B cell (primary cell): Measurements from ENCODE around the gene ANKS1A. TPM values are rescaled to one million over a fixed set of nuclear protein-coding genes. Genes with fewer than 3 reads are reported as not detected.

Experiments
- ATAC-seq: fragments of 200-7000 bp; cut with Tn5 transposase; one replicate; pipeline ENCODE4 v1.10.0; 2021; ENCODE audit warnings: low read depth, mild to moderate bottlenecking, moderate number of reproducible peaks, moderate library complexity
- CTCF ChIA-PET: fragments of 350-600 bp; sonication (Branson Sonifier 250); formaldehyde crosslinking; loops from one replicate; lab custom pipeline; 2021; ENCODE audit warnings: antibody characterized with exemption, inconsistent platforms; lab: Charles Lee
- POLR2A ChIA-PET: fragments of 350-600 bp; sonication (Branson Sonifier 250); formaldehyde crosslinking; loops from one replicate; lab custom pipeline; 2021; ENCODE audit warnings: antibody characterized with exemption; lab: Charles Lee
- DNase-seq: peaks from one replicate; pipeline ENCODE4 v3.0.0; 2013
- H2AFZ ChIP-seq: 2 replicates; pipeline ENCODE4 v1.6.1; 2012; ENCODE audit warnings: mild to moderate bottlenecking, low read depth, low read length; ENCODE audit not compliant: insufficient read depth, poor library complexity, severe bottlenecking
- H3K27ac ChIP-seq, 2 donors: 1 replicate in 1 of 2; 2 replicates in 1 of 2; pipeline ENCODE4 v1.5.1; 2012 to 2013; ENCODE audit warnings: low read length in 2 of 2, mild to moderate bottlenecking in 2 of 2, moderate library complexity in 1 of 2
- H3K27me3 ChIP-seq, 4 experiments: fragments of 200-600 bp in 1 of 4; sonication (generic) in 1 of 4; replicated peaks in 1 of 4; 1 replicate in 2 of 4; 2 replicates in 2 of 4; pipeline versions ENCODE4 v1.6.1 to v1.7.0; 2013 to 2016; ENCODE audit warnings: low read length in 3 of 4, mild to moderate bottlenecking in 2 of 4, mixed read lengths in 1 of 4, moderate library complexity in 1 of 4; ENCODE audit not compliant: insufficient read depth in 4 of 4, control insufficient read depth in 3 of 4; ENCODE audit errors: control extremely low read depth in 1 of 4
- H3K36me3 ChIP-seq, 2 experiments: replicated peaks in 1 of 2; 1 replicate in 1 of 2; 2 replicates in 1 of 2; pipeline versions ENCODE4 v1.6.1 to v1.7.1; 2013; ENCODE audit warnings: low read length in 1 of 2; ENCODE audit not compliant: insufficient read depth in 2 of 2, control insufficient read depth in 1 of 2; ENCODE audit errors: control extremely low read depth in 1 of 2, extremely low read depth in 1 of 2
- H3K4me1 ChIP-seq, 2 donors: fragments of 200-600 bp in 1 of 2; sonication (generic) in 1 of 2; 1 replicate in 1 of 2; 2 replicates in 1 of 2; pipeline versions ENCODE4 v1.5.1 to v1.6.1; 2013 to 2017; ENCODE audit warnings: low read length in 2 of 2; ENCODE audit not compliant: control insufficient read depth in 2 of 2, insufficient read depth in 2 of 2
- H3K4me2 ChIP-seq: replicated peaks from 2 replicates; pipeline ENCODE3; 2012; ENCODE audit warnings: mild to moderate bottlenecking, low read depth, low read length; ENCODE audit not compliant: poor library complexity, severe bottlenecking
- H3K4me3 ChIP-seq, 5 experiments: fragments of 200-600 bp in 1 of 5; sonication (generic) in 1 of 5; 1 replicate in 3 of 5; 2 replicates in 2 of 5; pipeline versions ENCODE4 v1.5.1 to v1.7.0; 2011 to 2016; ENCODE audit warnings: low read length in 4 of 5, mild to moderate bottlenecking in 4 of 5, low read depth in 2 of 5, control low read depth in 1 of 5, moderate library complexity in 1 of 5; ENCODE audit not compliant: insufficient read depth in 1 of 5; ENCODE audit errors: control extremely low read depth in 1 of 5, extremely low read depth in 1 of 5
- H3K79me2 ChIP-seq: fragments of 200-600 bp; sonication (generic); one replicate; pipeline ENCODE4 v1.6.0; 2016; ENCODE audit warnings: low read length; ENCODE audit not compliant: control insufficient read depth, insufficient read depth
- H3K9ac ChIP-seq: fragments of 200-600 bp; sonication (generic); 2 replicates; pipeline ENCODE4 v1.6.1; 2017; ENCODE audit warnings: mild to moderate bottlenecking, low read length, moderate library complexity
- H3K9me3 ChIP-seq, 3 donors: one replicate each; pipeline versions ENCODE4 v1.6.1 to v1.7.1; 2013; ENCODE audit warnings: low read length in 2 of 3; ENCODE audit not compliant: control insufficient read depth in 2 of 3, insufficient read depth in 1 of 3; ENCODE audit errors: control extremely low read depth in 1 of 3
- H4K20me1 ChIP-seq: 2 replicates; pipeline ENCODE4 v1.6.0; 2012; ENCODE audit warnings: mild to moderate bottlenecking, low read length; ENCODE audit not compliant: insufficient read depth, control insufficient read depth, poor library complexity, severe bottlenecking
- H3K27ac Mint-ChIP-seq: one replicate; pipeline ENCODE4 v1.8.0; 2021; ENCODE audit warnings: mixed read lengths
- H3K27me3 Mint-ChIP-seq: one replicate; pipeline ENCODE4 v1.8.0; 2021; ENCODE audit warnings: mixed read lengths
- H3K4me1 Mint-ChIP-seq: one replicate; pipeline ENCODE4 v1.8.0; 2021; ENCODE audit warnings: mixed read lengths
- H3K4me3 Mint-ChIP-seq: one replicate; pipeline ENCODE4 v1.8.0; 2021; ENCODE audit warnings: mixed read lengths
- H3K9me3 Mint-ChIP-seq: one replicate; pipeline ENCODE4 v1.8.0; 2022; ENCODE audit warnings: mixed read lengths; ENCODE audit not compliant: insufficient read depth
- CTCF ChIP-seq: fragments of 200-600 bp; IDR thresholded peaks from one replicate; pipeline ENCODE4 v1.8.0; 2022; ENCODE audit warnings: antibody characterized with exemption, mild to moderate bottlenecking
- EZH2 ChIP-seq: IDR thresholded peaks from 2 replicates; pipeline ENCODE4 v1.6.1; 2012; ENCODE audit warnings: borderline replicate concordance, low read depth, mild to moderate bottlenecking, moderate library complexity, low read length; ENCODE audit not compliant: insufficient read depth, poor library complexity, severe bottlenecking
- WGBS: methylation state at CpG from one replicate; pipeline ENCODE4 v1.1.5; 2013; ENCODE audit warnings: missing lambda C conversion rate; ENCODE audit not compliant: insufficient coverage; 5-methylcytosine and 5-hydroxymethylcytosine counted together
- intact Hi-C: fragments of 100-400 bp; cut with micrococcal nuclease; formaldehyde crosslinking; loops from one replicate; pipeline ENCODE4 v1.10.0; 2022
- polyA plus RNA-seq: library from polyadenylated mRNA; depleted of rRNA; stranded (reverse); fragments of >200 nt; gene quantifications from 2 replicates; pipeline ENCODE4 v1.2.3, GENCODE V29; 2012
- total RNA-seq, 2 donors: library from RNA; stranded (reverse); fragments of 120-200 nt in 1 of 2; gene quantifications; 1 replicate in 1 of 2; 2 replicates in 1 of 2; pipeline versions ENCODE4 v1.2.3 to v1.2.4, GENCODE V29; 2013 to 2022

Gene ANKS1A
- total and polyA plus RNA-seq, 2 donors (not counting 1 experiment from before 2014, with no cell fraction given) = 3.4 to 19.7 TPM

DNA sequence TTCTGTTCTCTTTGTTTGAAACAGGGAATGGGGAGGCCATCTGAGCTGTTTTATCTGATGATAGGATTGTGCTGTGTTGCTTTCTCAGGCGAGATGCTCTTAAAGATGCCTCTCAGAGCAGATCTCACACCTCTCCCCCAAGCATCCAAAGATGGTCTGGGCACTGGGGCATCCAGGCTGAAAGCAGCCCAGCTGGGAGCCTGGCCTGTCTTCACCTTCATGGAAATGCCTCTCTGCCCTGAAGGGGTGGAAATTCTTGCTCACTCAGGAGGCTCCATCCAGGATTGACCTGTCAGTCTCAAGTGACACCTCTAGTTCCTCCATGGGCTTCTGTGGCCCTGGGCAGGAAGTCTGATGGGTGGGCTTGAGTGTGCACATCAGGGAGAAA, 165.7 kb downstream of the ANKS1A start:
- Histone ChIP-seq H3K4me1 (peaks cover 0 to 8% of the 10 kb centered on the region in 2 donors), H3K79me2 (no peaks in the 10 kb centered on the region), H3K36me3 (peaks cover 0 to 4% of the 10 kb centered on the region in 2 experiments), H3K27me3 (no peaks in the 10 kb centered on the region), H3K27ac (no peak overlapping the region), H4K20me1 (no peaks in the 10 kb centered on the region), H3K4me3 (no peak overlapping the region), H2AFZ (no peak overlapping the region), H3K9me3 (no peaks in the 10 kb centered on the region), H3K4me2 (no peak overlapping the region), H3K9ac (no peak overlapping the region)
- Mint-ChIP-seq H3K9me3 (no peaks in the 10 kb centered on the region), H3K27ac (no peak overlapping the region), H3K27me3 (no peaks in the 10 kb centered on the region), H3K4me3 (no peak overlapping the region), H3K4me1 (peaks cover 8% of the 10 kb centered on the region)
- CTCF ChIA-PET = no interaction called here
- intact Hi-C loops = no loop called here
- DNase-seq (no peak), ATAC-seq (no peak)
- no CpG with 5 or more reads among the region's 1 CpG for WGBS
- POLR2A ChIA-PET = interaction anchor here (0.6 kb wide), 1 partner anchor 474 kb away, joined by 4 read pairs; no protein-coding TSS in a partner anchor
- TF ChIP-seq CTCF (no peak), EZH2 (no peak)

DNA sequence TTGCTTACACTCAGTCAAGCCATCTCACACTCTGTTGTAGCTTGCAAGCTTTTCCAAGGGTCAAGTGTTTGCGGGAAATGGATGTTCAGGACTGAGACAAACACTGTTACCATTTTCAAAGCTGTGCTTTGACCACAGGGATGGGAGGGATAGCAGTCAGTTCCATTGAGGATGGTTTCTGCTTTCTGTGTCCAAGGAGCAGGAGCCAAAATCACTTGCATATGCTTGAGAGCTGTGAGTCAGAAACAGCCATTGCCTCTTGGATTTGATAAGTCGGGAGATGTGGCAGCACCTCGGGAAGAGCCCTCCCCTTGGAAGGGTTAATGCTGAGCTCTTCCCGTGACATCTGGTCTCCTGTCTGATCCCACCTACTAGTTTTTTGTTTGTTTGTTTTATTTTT, 166.8 kb downstream of the ANKS1A start:
- no peaks in the 10 kb centered on the region for H3K27me3 ChIP-seq
- no peaks in the 10 kb centered on the region for H4K20me1 ChIP-seq
- no peak overlapping the region for H3K4me3 ChIP-seq
- no peaks in the 10 kb centered on the region for H3K27me3 Mint-ChIP-seq
- no peak overlapping the region for H3K4me2 ChIP-seq
- H2AFZ ChIP-seq = no peak overlapping the region
- H3K4me3 Mint-ChIP-seq = no peak overlapping the region
- intact Hi-C loops = no loop called here
- no peak overlapping the region for H3K27ac ChIP-seq
- CTCF ChIA-PET = no interaction called here
- DNase-seq (no peak), ATAC-seq (no peak)
- no peaks in the 10 kb centered on the region for H3K79me2 ChIP-seq
- H3K4me1 Mint-ChIP-seq = peaks cover 8% of the 10 kb centered on the region
- H3K27ac Mint-ChIP-seq = no peak overlapping the region
- H3K9me3 ChIP-seq = no peaks in the 10 kb centered on the region
- no peaks in the 10 kb centered on the region for H3K9me3 Mint-ChIP-seq
- WGBS = 100% methylated on average over 4 of the region's 4 CpGs
- H3K4me1 ChIP-seq = peaks cover 0 to 8% of the 10 kb centered on the region in 2 donors
- TF ChIP-seq EZH2 (no peak), CTCF (no peak)
- peaks cover 0 to 7% of the 10 kb centered on the region in 2 experiments for H3K36me3 ChIP-seq
- POLR2A ChIA-PET = no interaction called here
- no peak overlapping the region for H3K9ac ChIP-seq
